NCI-H524 (cell line): ENCODE results near the gene PCDHA4.
A peak's percentile ranks its signal among the peaks of the same experiment; 100 is the strongest.
"Not testable (repeated sequence)": the region's sequence is repeated elsewhere in the genome, so short reads cannot be mapped to it uniquely, and the experiment has no call there.

ENCODE experiments used
- DNase-seq, 2 experiments: peaks; one replicate each; lab custom pipeline; 2025; lab: John Stamatoyannopoulos, UW

Gene PCDHA4

GRCh38 chr5:140821375-140822280, 14.8 kb downstream of the PCDHA4 start, which contains the start of gene PCDHA5:
PCDHA5 (plus strand) TSS chr5:140821613.
- no peak for DNase-seq

- no peak for DNase-seq
These were observed 15.4 kb downstream of the PCDHA4 start for GRCh38 chr5:140822281-140822629.

DNA sequence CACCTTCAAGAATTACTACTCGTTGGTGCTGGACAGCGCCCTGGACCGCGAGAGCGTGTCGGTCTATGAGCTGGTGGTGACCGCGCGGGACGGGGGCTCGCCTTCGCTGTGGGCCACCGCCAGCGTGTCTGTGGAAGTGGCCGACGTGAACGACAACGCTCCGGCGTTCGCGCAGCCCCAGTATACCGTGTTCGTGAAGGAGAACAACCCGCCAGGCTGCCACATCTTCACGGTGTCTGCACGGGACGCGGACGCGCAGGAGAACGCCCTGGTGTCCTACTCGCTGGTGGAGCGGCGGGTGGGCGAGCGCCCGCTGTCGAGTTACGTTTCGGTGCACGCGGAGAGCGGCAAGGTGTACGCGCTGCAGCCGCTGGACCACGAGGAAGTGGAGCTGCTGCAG, 16.1 kb downstream of the PCDHA4 start:
- not testable (repeated sequence) for DNase-seq

- DNase-seq: no peak
These were observed 16.6 kb downstream of the PCDHA4 start for GRCh38 chr5:140823475-140823874.

GRCh38 chr5:140827704-140828361, 21.0 kb downstream of the PCDHA4 start, which contains the start of gene PCDHA6:
PCDHA6 (plus strand) TSS chr5:140827960; CDS start chr5:140828092, 132 bp downstream.
- no peak for DNase-seq

DNA sequence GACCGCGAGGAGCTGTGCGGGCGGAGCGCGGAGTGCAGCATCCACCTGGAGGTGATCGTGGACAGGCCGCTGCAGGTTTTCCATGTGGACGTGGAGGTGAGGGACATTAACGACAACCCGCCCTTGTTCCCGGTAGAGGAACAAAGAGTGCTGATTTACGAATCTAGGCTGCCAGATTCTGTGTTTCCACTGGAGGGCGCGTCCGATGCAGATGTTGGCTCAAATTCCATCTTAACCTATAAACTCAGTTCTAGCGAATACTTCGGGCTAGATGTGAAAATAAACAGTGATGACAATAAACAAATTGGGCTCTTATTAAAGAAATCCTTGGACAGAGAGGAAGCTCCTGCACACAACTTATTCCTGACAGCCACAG, 21.5 kb downstream of the PCDHA4 start:
- no peak for DNase-seq

DNA sequence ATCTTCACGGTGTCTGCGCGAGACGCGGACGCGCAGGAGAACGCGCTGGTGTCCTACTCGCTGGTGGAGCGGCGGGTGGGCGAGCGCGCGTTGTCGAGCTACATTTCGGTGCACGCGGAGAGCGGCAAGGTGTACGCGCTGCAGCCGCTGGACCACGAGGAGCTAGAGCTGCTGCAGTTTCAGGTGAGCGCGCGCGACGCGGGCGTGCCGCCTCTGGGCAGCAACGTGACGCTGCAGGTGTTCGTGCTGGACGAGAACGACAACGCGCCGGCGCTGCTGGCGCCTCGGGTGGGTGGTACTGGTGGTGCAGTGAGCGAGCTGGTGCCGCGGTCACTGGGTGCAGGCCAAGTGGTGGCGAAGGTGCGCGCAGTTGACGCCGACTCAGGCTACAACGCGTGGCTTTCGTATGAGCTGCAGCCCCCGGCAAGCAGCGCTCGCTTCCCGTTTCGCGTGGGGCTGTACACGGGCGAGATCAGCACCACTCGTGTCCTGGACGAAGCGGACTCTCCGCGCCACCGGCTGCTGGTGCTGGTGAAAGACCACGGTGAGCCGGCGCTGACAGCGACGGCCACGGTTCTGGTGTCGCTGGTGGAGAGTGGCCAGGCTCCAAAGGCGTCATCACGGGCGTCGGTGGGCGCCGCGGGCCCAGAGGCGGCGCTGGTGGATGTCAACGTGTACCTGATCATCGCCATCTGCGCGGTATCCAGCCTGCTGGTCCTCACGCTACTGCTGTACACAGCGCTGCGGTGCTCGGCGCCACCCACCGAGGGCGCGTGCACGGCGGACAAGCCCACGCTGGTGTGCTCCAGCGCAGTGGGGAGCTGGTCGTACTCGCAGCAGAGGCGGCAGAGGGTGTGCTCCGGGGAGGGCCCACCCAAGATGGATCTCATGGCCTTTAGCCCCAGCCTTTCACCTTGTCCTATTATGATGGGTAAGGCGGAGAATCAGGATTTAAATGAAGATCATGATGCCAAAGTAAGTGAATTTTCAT, 22.9 kb downstream of the PCDHA4 start:
- DNase-seq: not testable (repeated sequence)

DNA sequence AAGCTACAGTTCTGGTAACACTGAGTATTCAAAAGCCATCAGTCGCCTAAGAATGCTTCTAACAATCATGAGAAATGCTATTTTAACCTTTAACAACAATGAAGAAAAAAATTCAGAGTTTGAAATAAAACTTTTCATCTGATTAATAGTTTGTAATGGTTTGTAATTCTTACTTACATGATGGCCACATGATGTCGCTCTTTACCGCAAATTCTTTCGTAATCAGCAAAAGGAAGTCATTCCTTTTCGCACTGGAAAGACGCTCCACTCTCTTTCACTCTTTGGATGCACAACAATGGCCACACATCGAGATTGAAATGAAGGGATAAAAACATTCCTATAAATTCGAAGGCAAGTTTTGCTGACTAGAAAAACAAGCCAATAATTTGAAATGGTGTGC, 27.1 kb downstream of the PCDHA4 start, which contains the start of gene PCDHA7:
PCDHA7 (plus strand) TSS at position 277 of the 400 bp plus-strand sequence; CDS start at position 392, 115 bp downstream.
- DNase-seq: no peak

DNA sequence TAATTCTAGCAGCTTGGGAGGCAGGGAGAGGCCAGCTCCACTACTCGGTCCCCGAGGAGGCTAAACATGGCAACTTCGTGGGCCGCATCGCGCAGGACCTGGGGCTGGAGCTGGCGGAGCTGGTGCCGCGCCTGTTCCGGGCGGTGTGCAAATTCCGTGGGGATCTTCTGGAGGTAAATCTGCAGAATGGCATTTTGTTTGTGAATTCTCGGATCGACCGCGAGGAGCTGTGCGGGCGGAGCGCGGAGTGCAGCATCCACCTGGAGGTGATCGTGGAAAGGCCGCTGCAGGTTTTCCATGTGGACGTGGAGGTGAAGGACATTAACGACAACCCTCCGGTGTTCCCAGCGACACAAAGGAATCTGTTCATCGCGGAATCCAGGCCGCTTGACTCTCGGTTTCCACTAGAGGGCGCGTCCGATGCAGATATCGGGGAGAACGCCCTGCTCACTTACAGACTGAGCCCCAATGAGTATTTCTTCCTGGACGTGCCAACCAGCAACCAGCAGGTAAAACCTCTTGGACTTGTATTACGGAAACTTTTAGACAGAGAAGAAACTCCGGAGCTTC, 27.7 kb downstream of the PCDHA4 start:
- not testable (repeated sequence) for DNase-seq

GRCh38 chr5:140835622-140836510, 29.0 kb downstream of the PCDHA4 start:
- no peak for DNase-seq

DNA sequence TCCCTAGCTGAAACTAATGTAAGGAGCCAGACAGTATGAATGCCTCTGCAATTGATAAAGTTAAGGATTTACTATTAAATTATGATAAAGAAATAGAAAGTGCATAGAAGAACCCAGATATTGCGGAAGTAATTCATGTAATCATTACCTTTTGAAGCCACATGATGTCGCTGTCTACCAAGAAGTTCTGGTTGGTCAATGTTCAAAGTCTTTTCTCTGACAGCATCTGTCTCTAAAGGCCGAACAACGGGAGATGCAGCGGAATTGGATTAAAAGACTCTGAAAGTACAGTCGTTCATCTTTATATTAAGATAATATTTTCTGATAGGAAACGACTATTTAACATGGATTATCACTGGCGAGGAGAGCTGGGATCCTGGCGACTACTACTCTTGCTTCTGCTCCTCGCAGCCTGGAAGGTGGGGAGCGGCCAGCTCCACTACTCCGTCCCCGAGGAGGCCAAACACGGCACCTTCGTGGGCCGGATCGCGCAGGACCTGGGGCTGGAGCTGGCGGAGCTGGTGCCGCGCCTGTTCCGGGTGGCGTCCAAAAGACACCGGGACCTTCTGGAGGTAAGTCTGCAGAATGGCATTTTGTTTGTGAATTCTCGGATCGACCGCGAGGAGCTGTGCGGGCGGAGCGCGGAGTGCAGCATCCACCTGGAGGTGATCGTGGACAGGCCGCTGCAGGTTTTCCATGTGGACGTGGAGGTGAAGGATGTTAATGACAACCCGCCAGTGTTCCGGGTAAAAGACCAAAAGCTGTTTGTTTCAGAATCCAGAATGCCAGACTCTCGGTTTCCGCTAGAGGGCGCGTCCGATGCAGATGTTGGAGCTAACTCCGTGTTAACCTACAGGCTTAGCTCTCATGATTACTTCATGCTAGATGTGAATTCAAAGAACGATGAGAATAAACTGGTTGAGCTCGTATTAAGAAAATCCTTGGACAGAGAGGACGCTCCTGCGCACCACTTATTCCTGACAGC, 34.4 kb downstream of the PCDHA4 start, which contains the start of gene PCDHA8:
PCDHA8 (plus strand) TSS at position 210 of the 985 bp plus-strand sequence; CDS start at position 345, 135 bp downstream.
- peak; percentile 5 to 61 for DNase-seq

GRCh38 chr5:140842798-140843733, 36.2 kb downstream of the PCDHA4 start:
- no peak for DNase-seq

DNA sequence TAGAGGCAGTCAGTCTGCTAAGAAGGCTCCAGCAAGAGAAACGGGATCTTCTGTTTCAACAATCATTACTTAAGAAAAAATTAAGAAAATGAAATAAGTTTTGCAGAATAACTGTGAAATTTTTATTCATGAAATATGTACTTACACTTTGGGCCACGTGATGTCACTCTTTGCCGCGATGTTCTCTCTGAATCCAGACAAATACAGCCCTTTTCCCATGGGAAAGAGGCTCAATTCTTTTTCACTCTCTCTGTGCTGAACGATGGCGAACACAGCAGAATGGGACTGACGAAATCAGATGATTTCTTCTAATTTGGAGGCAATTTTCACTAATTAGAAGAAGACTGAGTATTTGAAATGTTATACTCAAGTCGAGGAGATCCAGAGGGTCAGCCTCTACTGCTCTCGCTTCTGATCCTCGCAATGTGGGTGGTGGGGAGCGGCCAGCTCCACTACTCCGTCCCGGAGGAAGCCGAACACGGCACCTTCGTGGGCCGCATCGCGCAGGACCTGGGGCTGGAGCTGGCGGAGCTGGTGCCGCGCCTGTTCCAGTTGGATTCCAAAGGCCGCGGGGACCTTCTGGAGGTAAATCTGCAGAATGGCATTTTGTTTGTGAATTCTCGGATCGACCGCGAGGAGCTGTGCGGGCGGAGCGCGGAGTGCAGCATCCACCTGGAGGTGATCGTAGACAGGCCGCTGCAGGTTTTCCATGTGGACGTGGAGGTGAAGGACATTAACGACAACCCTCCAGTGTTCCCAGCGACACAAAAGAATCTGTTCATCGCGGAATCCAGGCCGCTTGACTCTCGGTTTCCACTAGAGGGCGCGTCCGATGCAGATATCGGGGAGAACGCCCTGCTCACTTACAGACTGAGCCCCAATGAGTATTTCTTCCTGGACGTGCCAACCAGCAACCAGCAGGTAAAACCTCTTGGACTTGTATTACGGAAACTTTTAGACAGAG, 41.6 kb downstream of the PCDHA4 start, which contains the start of gene PCDHA9:
PCDHA9 (plus strand) TSS at position 244 of the 964 bp plus-strand sequence; CDS start at position 358, 114 bp downstream.
- not testable (repeated sequence) for DNase-seq

DNA sequence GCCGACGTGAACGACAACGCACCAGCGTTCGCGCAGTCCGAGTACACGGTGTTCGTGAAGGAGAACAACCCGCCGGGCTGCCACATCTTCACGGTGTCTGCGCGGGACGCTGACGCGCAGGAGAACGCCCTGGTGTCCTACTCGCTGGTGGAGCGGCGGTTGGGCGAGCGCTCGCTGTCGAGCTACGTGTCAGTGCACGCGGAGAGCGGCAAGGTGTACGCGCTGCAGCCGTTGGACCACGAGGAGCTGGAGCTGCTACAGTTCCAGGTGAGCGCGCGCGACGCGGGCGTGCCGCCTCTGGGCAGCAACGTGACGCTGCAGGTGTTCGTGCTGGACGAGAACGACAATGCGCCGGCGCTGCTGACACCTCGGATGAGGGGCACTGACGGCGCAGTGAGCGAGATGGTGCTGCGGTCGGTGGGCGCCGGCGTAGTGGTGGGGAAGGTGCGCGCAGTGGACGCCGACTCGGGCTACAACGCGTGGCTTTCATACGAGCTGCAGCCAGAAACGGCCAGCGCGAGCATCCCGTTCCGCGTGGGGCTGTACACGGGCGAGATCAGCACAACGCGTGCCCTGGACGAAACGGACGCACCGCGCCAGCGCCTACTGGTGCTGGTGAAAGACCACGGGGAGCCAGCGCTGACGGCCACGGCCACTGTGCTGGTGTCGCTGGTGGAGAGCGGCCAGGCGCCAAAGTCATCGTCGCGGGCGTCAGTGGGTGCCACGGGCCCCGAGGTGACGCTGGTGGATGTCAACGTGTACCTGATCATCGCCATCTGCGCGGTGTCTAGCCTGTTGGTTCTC, 43.2 kb downstream of the PCDHA4 start:
- not testable (repeated sequence) for DNase-seq
